SK-N-SH (cell line): ENCODE data around the gene APEH. TPM values are rescaled to one million over a fixed set of nuclear protein-coding genes. Genes with fewer than 3 reads are reported as not detected.

Source experiments
- CTCF ChIA-PET: fragments of 300-600, 350-600 bp; formaldehyde crosslinking; extraction: SDS; loops from one replicate; lab custom pipeline; 2021; lab: Yijun Ruan, JAX
- POLR2A ChIA-PET: fragments of 350-600 bp; sonication (Branson Sonifier 250); formaldehyde crosslinking; extraction: SDS; loops from one replicate; lab custom pipeline; 2020; ENCODE audit warnings: antibody characterized with exemption, inconsistent platforms; lab: Yijun Ruan, JAX
- DNase-seq: peaks from one replicate; pipeline ENCODE4 v3.0.0; 2012
- H2AFZ ChIP-seq: fragments of 200-600 bp; sonication (generic); 2 replicates; pipeline ENCODE4 v1.8.1; 2016; ENCODE audit warnings: antibody characterized with exemption, mild to moderate bottlenecking, low read depth
- H3F3A ChIP-seq: fragments of 200-600 bp; sonication (generic); replicated peaks from 2 replicates; pipeline ENCODE3; 2016; ENCODE audit warnings: antibody characterized with exemption, mild to moderate bottlenecking; ENCODE audit not compliant: insufficient read depth
- H3K27ac ChIP-seq, 2 experiments: fragments of 200-500 bp in 1 of 2; fragments of 200-600 bp in 1 of 2; sonication (Bioruptor generic) in 1 of 2; sonication (generic), shearing (Covaris generic) in 1 of 2; 2 replicates each; pipeline versions ENCODE4 v1.5.1 to v1.6.1; 2014 to 2016; ENCODE audit warnings: low read depth in 2 of 2, inconsistent platforms in 1 of 2, low read length in 1 of 2, mild to moderate bottlenecking in 1 of 2, mixed read lengths in 1 of 2
- H3K27me3 ChIP-seq: fragments of 200-600 bp; sonication (generic), shearing (Covaris generic); 2 replicates; pipeline ENCODE4 v1.6.1; 2016; ENCODE audit warnings: mixed run types; ENCODE audit not compliant: insufficient read depth
- H3K36me3 ChIP-seq, 2 experiments: fragments of 200-500 bp in 1 of 2; fragments of 200-600 bp in 1 of 2; sonication (Bioruptor generic) in 1 of 2; sonication (generic) in 1 of 2; replicated peaks in 1 of 2; 2 replicates each; pipeline versions ENCODE3 to v1.5.1; 2014 to 2016; ENCODE audit warnings: low read length in 1 of 2, mild to moderate bottlenecking in 1 of 2; ENCODE audit not compliant: insufficient read depth in 2 of 2, control insufficient read depth in 1 of 2
- H3K4me1 ChIP-seq, 2 experiments: fragments of 200-500 bp in 1 of 2; fragments of 200-600 bp in 1 of 2; sonication (Bioruptor generic) in 1 of 2; sonication (generic), shearing (Covaris generic) in 1 of 2; 2 replicates each; pipeline versions ENCODE4 v1.5.1 to v1.6.1; 2014 to 2016; ENCODE audit warnings: low read depth in 1 of 2, low read length in 1 of 2, mixed run types in 1 of 2; ENCODE audit not compliant: insufficient read depth in 2 of 2, control insufficient read depth in 1 of 2
- H3K4me2 ChIP-seq: fragments of 200-600 bp; sonication (generic), shearing (Covaris generic); 2 replicates; pipeline ENCODE4 v1.6.1; 2017; ENCODE audit warnings: mixed run types
- H3K4me3 ChIP-seq, 2 experiments: fragments of 200-500 bp in 1 of 2; fragments of 200-600 bp in 1 of 2; sonication (Bioruptor generic) in 1 of 2; sonication (generic), shearing (Covaris generic) in 1 of 2; 2 replicates each; pipeline versions ENCODE4 v1.5.1 to v1.8.1; 2014 to 2016; ENCODE audit warnings: low read depth in 2 of 2, inconsistent platforms in 1 of 2, low read length in 1 of 2, mild to moderate bottlenecking in 1 of 2, mixed read lengths in 1 of 2, moderate library complexity in 1 of 2
- H3K79me2 ChIP-seq: fragments of 200-600 bp; sonication (generic); 2 replicates; pipeline ENCODE4 v1.8.1; 2017; ENCODE audit warnings: mild to moderate bottlenecking; ENCODE audit not compliant: insufficient read depth
- H3K9ac ChIP-seq: fragments of 200-600 bp; sonication (generic); 2 replicates; pipeline ENCODE4 v1.6.1; 2017; ENCODE audit warnings: mixed run types
- H3K9me2 ChIP-seq: fragments of 200-600 bp; sonication (generic); 2 replicates; pipeline ENCODE4 v1.6.1; 2017; ENCODE audit warnings: mixed run types
- H3K9me3 ChIP-seq: fragments of 200-600 bp; sonication (generic); 2 replicates; pipeline ENCODE4 v1.6.1; 2017; ENCODE audit warnings: mixed run types, mild to moderate bottlenecking, moderate library complexity
- H4K20me1 ChIP-seq: fragments of 200-600 bp; sonication (generic); 2 replicates; pipeline ENCODE4 v1.6.1; 2017; ENCODE audit warnings: mild to moderate bottlenecking, mixed run types; ENCODE audit not compliant: insufficient read depth
- EZH2phosphoT487 ChIP-seq: fragments of 200-600 bp; sonication (generic); IDR thresholded peaks from 2 replicates; pipeline ENCODE4 v1.6.1; 2017; ENCODE audit warnings: low read depth, mixed run types, mild to moderate bottlenecking, antibody characterized with exemption, moderate library complexity, borderline replicate concordance
- FOXJ3 ChIP-seq: sonication (generic); formaldehyde crosslinking; IDR thresholded peaks from 2 replicates; pipeline ENCODE4 v1.5.1; 2020; ENCODE audit warnings: mild to moderate bottlenecking, missing genetic modification reagents
- GATA2 ChIP-seq: sonication (generic); formaldehyde crosslinking; IDR thresholded peaks from 2 replicates; pipeline ENCODE4 v1.5.0; 2020; ENCODE audit warnings: mild to moderate bottlenecking, missing genetic modification reagents
- JUND ChIP-seq: IDR thresholded peaks from 2 replicates; pipeline ENCODE4 v1.4.0; 2012
- MXI1 ChIP-seq: IDR thresholded peaks from 2 replicates; pipeline ENCODE4 v1.6.1; 2012; ENCODE audit warnings: mild to moderate bottlenecking, low read depth, low read length, improper control_type of control experiment
- NFIC ChIP-seq: IDR thresholded peaks from 2 replicates; pipeline ENCODE4 v1.4.0; 2012; ENCODE audit warnings: borderline replicate concordance
- NRF1 ChIP-seq: IDR thresholded peaks from 2 replicates; pipeline ENCODE4 v1.6.1; 2012; ENCODE audit warnings: low read depth, mild to moderate bottlenecking, low read length
- RFX5 ChIP-seq: IDR thresholded peaks from 2 replicates; pipeline ENCODE4 v1.6.1; 2012; ENCODE audit warnings: mild to moderate bottlenecking, improper control_type of control experiment, low read length
- RXRA ChIP-seq: IDR thresholded peaks from 2 replicates; pipeline ENCODE4 v1.4.0; 2012; ENCODE audit warnings: low read depth, mild to moderate bottlenecking, borderline replicate concordance
- SIN3A ChIP-seq: IDR thresholded peaks from 2 replicates; pipeline ENCODE4 v1.6.1; 2012; ENCODE audit warnings: low read depth, mild to moderate bottlenecking, low read length, moderate library complexity, borderline replicate concordance
- TAF1 ChIP-seq: IDR thresholded peaks from 2 replicates; pipeline ENCODE4 v1.6.1; 2012; ENCODE audit warnings: low read depth, mild to moderate bottlenecking, low read length, moderate library complexity, borderline replicate concordance
- TCF12 ChIP-seq: IDR thresholded peaks from 2 replicates; pipeline ENCODE4 v1.4.0; 2012
- USF1 ChIP-seq: IDR thresholded peaks from 2 replicates; pipeline ENCODE4 v1.4.0; 2012; ENCODE audit warnings: low read depth, borderline replicate concordance
- ZBTB33 ChIP-seq: IDR thresholded peaks from 2 replicates; pipeline ENCODE4 v1.4.0; 2012; ENCODE audit warnings: low read depth, borderline replicate concordance
- WGBS: methylation state at CpG from one replicate; pipeline ENCODE4 v1.1.6; 2017; ENCODE audit warnings: low lambda C conversion rate; 5-methylcytosine and 5-hydroxymethylcytosine counted together
- polyA plus RNA-seq, 3 experiments: library from polyadenylated mRNA; depleted of rRNA; stranded (reverse); fragments of >200 nt; gene quantifications; 2 replicates each; pipeline ENCODE4 v1.2.3, GENCODE V29; 2012

Gene APEH
- polyA plus RNA-seq, 1 of the 3 experiments (the other 2 are of a cell fraction): 112 TPM

GRCh38 chr3:49668414-49668797 lies 5.7 kb upstream of the APEH start:
- POLR2A ChIA-PET: interaction anchor here (0.5 kb wide), 1 partner anchor 692 kb away, joined by 3 read pairs; no protein-coding TSS in a partner anchor
- Histone ChIP-seq H3K27me3 (no peaks in the 10 kb centered on the region), H4K20me1 (no peaks in the 10 kb centered on the region), H3K79me2 (0 out of 2 replicates have a peak, but pooled peaks cover 3% of the 10 kb centered on the region), H3K36me3 (no peaks in the 10 kb centered on the region), H3K4me1 (peaks cover 0 to 9% of the 10 kb centered on the region in 2 experiments; a peak in 1 of 4 replicates), H3K27ac (no peak overlapping the region), H3K9me2 (no peaks in the 10 kb centered on the region), H3K9me3 (no peaks in the 10 kb centered on the region), H3K4me3 (no peak overlapping the region), H2AFZ (no peak overlapping the region), H3K4me2 (no peak overlapping the region), H3F3A (peaks cover 5% of the 10 kb centered on the region), H3K9ac (no peak overlapping the region)
- WGBS: 76% methylated on average over 5 of the region's 5 CpGs
- DNase-seq: no peak
- no peak for TF ChIP-seq MXI1
- no peak for TF ChIP-seq TAF1
- no peak for TF ChIP-seq USF1
- TF ChIP-seq SIN3A: no peak
- TF ChIP-seq NRF1: no peak
- TF ChIP-seq JUND: no peak
- no peak for TF ChIP-seq RFX5
- TF ChIP-seq EZH2phosphoT487: no peak
- TF ChIP-seq NFIC: no peak
- no peak for TF ChIP-seq ZBTB33
- CTCF ChIA-PET: interaction anchor here (5.6 kb wide), 1 partner anchor 131 kb away, joined by 299 read pairs; no protein-coding TSS in a partner anchor

- Histone ChIP-seq H3K79me2 (0 out of 2 replicates have a peak, but pooled peaks cover 3% of the 10 kb centered on the region), H3K9me3 (no peaks in the 10 kb centered on the region), H3K27me3 (no peaks in the 10 kb centered on the region), H3K36me3 (no peaks in the 10 kb centered on the region), H3K9me2 (no peaks in the 10 kb centered on the region), H3K4me3 (no peak overlapping the region), H4K20me1 (no peaks in the 10 kb centered on the region), H2AFZ (no peak overlapping the region), H3K4me1 (peaks cover 0 to 9% of the 10 kb centered on the region in 2 experiments; a peak in 1 of 4 replicates), H3K4me2 (no peak overlapping the region), H3K9ac (no peak overlapping the region), H3K27ac (no peak overlapping the region), H3F3A (peaks cover 5% of the 10 kb centered on the region)
- TF ChIP-seq FOXJ3: no peak
- no peak for TF ChIP-seq TCF12
- no peak for TF ChIP-seq RXRA
- no peak for TF ChIP-seq GATA2
- no peak for TF ChIP-seq JUND
- no peak for DNase-seq
- POLR2A ChIA-PET: interaction anchor here (0.5 kb wide), 1 partner anchor 693 kb away, joined by 3 read pairs; no protein-coding TSS in a partner anchor
- 65% methylated on average over 5 of the region's 5 CpGs for WGBS
- CTCF ChIA-PET: interaction anchor here (5.6 kb wide), 1 partner anchor 131 kb away, joined by 299 read pairs; no protein-coding TSS in a partner anchor
Observed at GRCh38 chr3:49668861-49669260, 5.3 kb upstream of the APEH start.
